ENCODE data around the gene KYNU. TPM values are rescaled to one million over a fixed set of nuclear protein-coding genes. Genes with fewer than 3 reads are reported as not detected.
A peak's percentile ranks its signal among the peaks of the same experiment; 100 is the strongest.

KYNU gene
- total and polyA plus RNA-seq, 2 of the 13 experiments (the other 11 are each of a cell fraction or from before 2014, with no cell fraction given) = 21.9 to 68.6 TPM

DNA sequence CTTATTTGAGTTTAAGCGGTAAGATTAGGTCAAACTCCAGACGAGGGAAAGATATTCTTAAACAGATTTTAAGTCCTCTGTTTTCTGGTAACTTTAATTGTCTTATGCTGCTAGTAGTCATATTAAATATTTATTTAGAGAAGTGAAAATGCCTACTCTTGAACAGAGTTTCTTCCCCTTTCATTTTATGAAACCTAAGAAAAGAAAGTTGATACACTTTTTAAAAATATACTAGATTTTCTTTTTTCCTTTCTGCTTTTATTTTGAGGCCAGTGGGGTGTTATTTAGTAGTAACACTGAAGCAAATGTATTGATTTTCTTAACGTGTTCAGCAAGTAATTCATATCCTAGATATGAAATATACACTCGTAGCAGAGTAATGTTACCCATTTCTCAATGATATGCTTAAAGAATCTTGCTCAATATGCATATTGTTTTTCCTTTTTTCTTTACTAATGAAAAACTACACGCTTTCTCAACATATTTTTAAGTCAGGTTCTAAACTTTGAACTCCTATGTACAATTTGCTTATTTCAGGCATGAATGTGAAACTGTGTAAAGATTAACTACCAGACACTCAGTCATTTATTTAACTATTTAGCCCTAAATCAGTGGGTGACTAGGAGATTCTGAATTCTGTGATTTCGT lies 691 bp downstream of the KYNU start (continued):
- TF ChIP-seq, protein P1, sequence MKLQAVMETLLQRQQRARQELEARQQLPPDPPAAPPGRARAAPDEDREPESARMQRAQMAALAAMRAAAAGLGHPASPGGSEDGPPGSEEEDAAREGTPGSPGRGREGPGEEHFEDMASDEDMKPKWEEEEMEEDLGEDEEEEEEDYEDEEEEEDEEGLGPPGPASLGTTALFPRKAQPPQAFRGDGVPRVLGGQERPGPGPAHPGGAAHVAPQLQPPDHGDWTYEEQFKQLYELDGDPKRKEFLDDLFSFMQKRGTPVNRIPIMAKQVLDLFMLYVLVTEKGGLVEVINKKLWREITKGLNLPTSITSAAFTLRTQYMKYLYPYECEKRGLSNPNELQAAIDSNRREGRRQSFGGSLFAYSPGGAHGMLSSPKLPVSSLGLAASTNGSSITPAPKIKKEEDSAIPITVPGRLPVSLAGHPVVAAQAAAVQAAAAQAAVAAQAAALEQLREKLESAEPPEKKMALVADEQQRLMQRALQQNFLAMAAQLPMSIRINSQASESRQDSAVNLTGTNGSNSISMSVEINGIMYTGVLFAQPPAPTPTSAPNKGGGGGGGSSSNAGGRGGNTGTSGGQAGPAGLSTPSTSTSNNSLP (IDR thresholded peaks at IDR 0.05; ENCODE audit: low read depth, low read length) = peak; percentile 17; the same call in 1 of the 2 replicates
- TF ChIP-seq FOXP1 (IDR thresholded peaks at IDR 0.05) (no peak), FOXP1 (CRISPR knock-in tag; IDR thresholded peaks at IDR 0.05) (peak; percentile 42; the same call in 1 of the 2 replicates), TARDBP (CRISPR knock-in tag; IDR thresholded peaks at IDR 0.05) (peak; percentile 14; the same call in 1 of the 2 replicates), ZNF670 (CRISPR knock-in tag; IDR thresholded peaks at IDR 0.05; ENCODE audit: borderline replicate concordance) (no peak), RBFOX2 (IDR thresholded peaks at IDR 0.05; ENCODE audit: low read depth, low read length) (peak; percentile 40), ZNF292 (CRISPR knock-in tag; IDR thresholded peaks at IDR 0.05; ENCODE audit: borderline replicate concordance, low read depth) (no peak), CAMTA2 (CRISPR knock-in tag; IDR thresholded peaks at IDR 0.05; ENCODE audit: borderline replicate concordance) (no peak), NFIC (IDR thresholded peaks at IDR 0.05; ENCODE audit: low read length) (no peak; the same call in 1 of the 2 replicates), SIX1 (CRISPR knock-in tag; IDR thresholded peaks at IDR 0.05; ENCODE audit: borderline replicate concordance) (peak; percentile 51; the same call in 1 of the 2 replicates), EP300 (IDR thresholded peaks at IDR 0.05; ENCODE audit: low read depth in 2 of 2, low read length in 2 of 2) (peak in 1 of 2 experiments; percentile 54; a peak in 1 of 4 replicates), EP300 (CRISPR knock-in tag; IDR thresholded peaks at IDR 0.05; ENCODE audit: borderline replicate concordance) (no peak), ZNF547 (CRISPR knock-in tag; IDR thresholded peaks at IDR 0.05) (no peak), ONECUT2 (CRISPR knock-in tag; IDR thresholded peaks at IDR 0.05) (peak; percentile 68), DMAP1 (CRISPR knock-in tag; IDR thresholded peaks at IDR 0.05) (0 out of 2 replicates have a peak, but pooled peaks have one; percentile 33), FOXA1 (IDR thresholded peaks at IDR 0.05) (no peak), FOXA1 (CRISPR knock-in tag; IDR thresholded peaks at IDR 0.05) (0 out of 2 replicates have a peak, but pooled peaks have one; percentile 18)
- TF ChIP-seq, protein P2, sequence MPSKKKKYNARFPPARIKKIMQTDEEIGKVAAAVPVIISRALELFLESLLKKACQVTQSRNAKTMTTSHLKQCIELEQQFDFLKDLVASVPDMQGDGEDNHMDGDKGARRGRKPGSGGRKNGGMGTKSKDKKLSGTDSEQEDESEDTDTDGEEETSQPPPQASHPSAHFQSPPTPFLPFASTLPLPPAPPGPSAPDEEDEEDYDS (CRISPR knock-in tag; IDR thresholded peaks at IDR 0.05) = 0 out of 2 replicates have a peak, but pooled peaks have one; percentile 14
- TF ChIP-seq, protein P3, sequence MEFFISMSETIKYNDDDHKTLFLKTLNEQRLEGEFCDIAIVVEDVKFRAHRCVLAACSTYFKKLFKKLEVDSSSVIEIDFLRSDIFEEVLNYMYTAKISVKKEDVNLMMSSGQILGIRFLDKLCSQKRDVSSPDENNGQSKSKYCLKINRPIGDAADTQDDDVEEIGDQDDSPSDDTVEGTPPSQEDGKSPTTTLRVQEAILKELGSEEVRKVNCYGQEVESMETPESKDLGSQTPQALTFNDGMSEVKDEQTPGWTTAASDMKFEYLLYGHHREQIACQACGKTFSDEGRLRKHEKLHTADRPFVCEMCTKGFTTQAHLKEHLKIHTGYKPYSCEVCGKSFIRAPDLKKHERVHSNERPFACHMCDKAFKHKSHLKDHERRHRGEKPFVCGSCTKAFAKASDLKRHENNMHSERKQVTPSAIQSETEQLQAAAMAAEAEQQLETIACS (CRISPR knock-in tag; IDR thresholded peaks at IDR 0.05) = no peak
- TF ChIP-seq, protein P4, sequence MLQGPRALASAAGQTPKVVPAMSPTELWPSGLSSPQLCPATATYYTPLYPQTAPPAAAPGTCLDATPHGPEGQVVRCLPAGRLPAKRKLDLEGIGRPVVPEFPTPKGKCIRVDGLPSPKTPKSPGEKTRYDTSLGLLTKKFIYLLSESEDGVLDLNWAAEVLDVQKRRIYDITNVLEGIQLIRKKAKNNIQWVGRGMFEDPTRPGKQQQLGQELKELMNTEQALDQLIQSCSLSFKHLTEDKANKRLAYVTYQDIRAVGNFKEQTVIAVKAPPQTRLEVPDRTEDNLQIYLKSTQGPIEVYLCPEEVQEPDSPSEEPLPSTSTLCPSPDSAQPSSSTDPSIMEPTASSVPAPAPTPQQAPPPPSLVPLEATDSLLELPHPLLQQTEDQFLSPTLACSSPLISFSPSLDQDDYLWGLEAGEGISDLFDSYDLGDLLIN (CRISPR knock-in tag; IDR thresholded peaks at IDR 0.05; ENCODE audit: borderline replicate concordance) = no peak
- TF ChIP-seq, protein P5, sequence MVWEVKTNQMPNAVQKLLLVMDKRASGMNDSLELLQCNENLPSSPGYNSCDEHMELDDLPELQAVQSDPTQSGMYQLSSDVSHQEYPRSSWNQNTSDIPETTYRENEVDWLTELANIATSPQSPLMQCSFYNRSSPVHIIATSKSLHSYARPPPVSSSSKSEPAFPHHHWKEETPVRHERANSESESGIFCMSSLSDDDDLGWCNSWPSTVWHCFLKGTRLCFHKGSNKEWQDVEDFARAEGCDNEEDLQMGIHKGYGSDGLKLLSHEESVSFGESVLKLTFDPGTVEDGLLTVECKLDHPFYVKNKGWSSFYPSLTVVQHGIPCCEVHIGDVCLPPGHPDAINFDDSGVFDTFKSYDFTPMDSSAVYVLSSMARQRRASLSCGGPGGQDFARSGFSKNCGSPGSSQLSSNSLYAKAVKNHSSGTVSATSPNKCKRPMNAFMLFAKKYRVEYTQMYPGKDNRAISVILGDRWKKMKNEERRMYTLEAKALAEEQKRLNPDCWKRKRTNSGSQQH (CRISPR knock-in tag; IDR thresholded peaks at IDR 0.05; ENCODE audit: low read depth) = no peak

Data from HepG2 (cell line).